ENCODE measurements around the gene SP3.

The SP3 gene

GRCh38 chr2:173963817-173964564, 1.2 kb downstream of the SP3 start:
- Histone ChIP-seq H3K27ac (ENCODE audit: low read length) (peak overlapping the region; percentile 91), H3K27me3 (ENCODE audit: low read depth, low read length) (no peaks in the 10 kb centered on the region), H3K9me3 (ENCODE audit: insufficient read depth, low read length) (no peaks in the 10 kb centered on the region), H3K36me3 (replicated peaks; ENCODE audit: low read depth, low read length) (peaks cover 28% of the 10 kb centered on the region), H3K4me3 (ENCODE audit: low read length) (peak overlapping the region; percentile 91), H2AFZ (ENCODE audit: low read depth, low read length) (no peak overlapping the region), H4K20me1 (ENCODE audit: insufficient read depth, low read length) (peaks cover 35% of the 10 kb centered on the region), H3K79me2 (ENCODE audit: low read length) (peaks cover 62% of the 10 kb centered on the region), H3K4me2 (ENCODE audit: low read length) (peak overlapping the region; percentile 37), H3K4me1 (ENCODE audit: low read length) (peaks cover 26% of the 10 kb centered on the region), H3K9ac (ENCODE audit: low read length) (peak overlapping the region; percentile 99)
- no peak for TF ChIP-seq CTCF (IDR thresholded peaks at IDR 0.05; ENCODE audit: low read depth, low read length)
- TF ChIP-seq EZH2phosphoT487 (IDR thresholded peaks at IDR 0.05; ENCODE audit: low read depth) = no peak

GRCh38 chr2:173963323-173963816, 1.8 kb downstream of the SP3 start:
- H3K4me2 ChIP-seq (ENCODE audit: low read length) = peak overlapping the region; percentile 75
- no peak for TF ChIP-seq EZH2phosphoT487 (IDR thresholded peaks at IDR 0.05; ENCODE audit: low read depth)
- peak; percentile 35; the same call in 1 of the 2 replicates for TF ChIP-seq CTCF (IDR thresholded peaks at IDR 0.05; ENCODE audit: low read depth, low read length)
- H3K79me2 ChIP-seq (ENCODE audit: low read length) = peaks cover 69% of the 10 kb centered on the region
- H3K9ac ChIP-seq (ENCODE audit: low read length) = peak overlapping the region; percentile 99
- H2AFZ ChIP-seq (ENCODE audit: low read depth, low read length) = 0 out of 2 replicates have a peak overlapping the region, but pooled peaks have one; percentile 37
- H3K27me3 ChIP-seq (ENCODE audit: low read depth, low read length) = no peaks in the 10 kb centered on the region
- H3K9me3 ChIP-seq (ENCODE audit: insufficient read depth, low read length) = no peaks in the 10 kb centered on the region
- H3K4me1 ChIP-seq (ENCODE audit: low read length) = peaks cover 26% of the 10 kb centered on the region
- H4K20me1 ChIP-seq (ENCODE audit: insufficient read depth, low read length) = peaks cover 41% of the 10 kb centered on the region
- peak overlapping the region; percentile 91 for H3K4me3 ChIP-seq (ENCODE audit: low read length)
- peak overlapping the region; percentile 91 for H3K27ac ChIP-seq (ENCODE audit: low read length)
- H3K36me3 ChIP-seq (replicated peaks; ENCODE audit: low read depth, low read length) = peaks cover 28% of the 10 kb centered on the region

- H3K9ac ChIP-seq (ENCODE audit: low read length) = peak overlapping the region; percentile 99
- H3K79me2 ChIP-seq (ENCODE audit: low read length) = peaks cover 76% of the 10 kb centered on the region
- H2AFZ ChIP-seq (ENCODE audit: low read depth, low read length) = no peak overlapping the region
- peak overlapping the region; percentile 91 for H3K27ac ChIP-seq (ENCODE audit: low read length)
- H3K4me3 ChIP-seq (ENCODE audit: low read length) = peak overlapping the region; percentile 91
- no peaks in the 10 kb centered on the region for H3K27me3 ChIP-seq (ENCODE audit: low read depth, low read length)
- H3K9me3 ChIP-seq (ENCODE audit: insufficient read depth, low read length) = no peaks in the 10 kb centered on the region
- peak overlapping the region; percentile 75 for H3K4me2 ChIP-seq (ENCODE audit: low read length)
- no peak for TF ChIP-seq EZH2phosphoT487 (IDR thresholded peaks at IDR 0.05; ENCODE audit: low read depth)
- TF ChIP-seq CTCF (IDR thresholded peaks at IDR 0.05; ENCODE audit: low read depth, low read length) = no peak
- peaks cover 26% of the 10 kb centered on the region for H3K4me1 ChIP-seq (ENCODE audit: low read length)
- peaks cover 48% of the 10 kb centered on the region for H4K20me1 ChIP-seq (ENCODE audit: insufficient read depth, low read length)
- peaks cover 31% of the 10 kb centered on the region for H3K36me3 ChIP-seq (replicated peaks; ENCODE audit: low read depth, low read length)
Observed at GRCh38 chr2:173962583-173963110, 2.5 kb downstream of the SP3 start.

GRCh38 chr2:173962031-173962430, 3.1 kb downstream of the SP3 start:
- Histone ChIP-seq H3K27me3 (ENCODE audit: low read depth, low read length) (no peaks in the 10 kb centered on the region), H3K27ac (ENCODE audit: low read length) (peak overlapping the region; percentile 91), H3K9me3 (ENCODE audit: insufficient read depth, low read length) (no peaks in the 10 kb centered on the region), H3K4me1 (ENCODE audit: low read length) (peaks cover 25% of the 10 kb centered on the region), H4K20me1 (ENCODE audit: insufficient read depth, low read length) (peaks cover 55% of the 10 kb centered on the region), H3K9ac (ENCODE audit: low read length) (peak overlapping the region; percentile 99), H3K4me3 (ENCODE audit: low read length) (peak overlapping the region; percentile 91), H3K36me3 (replicated peaks; ENCODE audit: low read depth, low read length) (peaks cover 31% of the 10 kb centered on the region), H3K79me2 (ENCODE audit: low read length) (peaks cover 82% of the 10 kb centered on the region), H3K4me2 (ENCODE audit: low read length) (peak overlapping the region; percentile 75), H2AFZ (ENCODE audit: low read depth, low read length) (no peak overlapping the region)
- TF ChIP-seq CTCF (IDR thresholded peaks at IDR 0.05; ENCODE audit: low read depth, low read length) = no peak
- no peak for TF ChIP-seq EZH2phosphoT487 (IDR thresholded peaks at IDR 0.05; ENCODE audit: low read depth)
